Activated CD4-positive, alpha-beta memory T cell treated with anti-CD3 and anti-CD28 coated beads for 36 hours (primary cell): Measurements from ENCODE around the gene CSTF1. TPM values are rescaled to one million over a fixed set of nuclear protein-coding genes. Genes with fewer than 3 reads are reported as not detected.
A peak's percentile ranks its signal among the peaks of the same experiment; 100 is the strongest.

Experiments
- CTCF ChIA-PET: fragments of 350-600 bp; sonication (Branson Sonifier 250); formaldehyde crosslinking; loops from one replicate; lab custom pipeline; 2021; ENCODE audit warnings: antibody characterized with exemption, inconsistent platforms; lab: Charles Lee
- POLR2A ChIA-PET: fragments of 350-600 bp; sonication (Branson Sonifier 250); formaldehyde crosslinking; loops from one replicate; lab custom pipeline; 2021; ENCODE audit warnings: antibody characterized with exemption; lab: Charles Lee
- DNase-seq: peaks from one replicate; pipeline ENCODE4 v3.0.0-alpha.2; 2020
- H3K27ac Mint-ChIP-seq: one replicate; pipeline ENCODE4 v1.8.0; 2021; ENCODE audit warnings: mixed read lengths
- H3K27me3 Mint-ChIP-seq: one replicate; pipeline ENCODE4 v1.8.0; 2021; ENCODE audit warnings: mixed read lengths
- H3K36me3 Mint-ChIP-seq: one replicate; pipeline ENCODE4 v1.8.0; 2021; ENCODE audit warnings: mixed read lengths
- H3K4me1 Mint-ChIP-seq: one replicate; pipeline ENCODE4 v1.8.0; 2021; ENCODE audit warnings: low read depth, mixed read lengths
- H3K4me3 Mint-ChIP-seq: one replicate; pipeline ENCODE4 v1.8.0; 2021; ENCODE audit warnings: mild to moderate bottlenecking, mixed read lengths
- H3K9me3 Mint-ChIP-seq: one replicate; pipeline ENCODE4 v1.8.0; 2021; ENCODE audit warnings: mixed read lengths
- intact Hi-C: fragments of 100-400 bp; cut with micrococcal nuclease; formaldehyde crosslinking; loops from one replicate; pipeline ENCODE4 v1.15.1; 2023
- total RNA-seq, 2 experiments: library from RNA; stranded (reverse); gene quantifications; one replicate each; pipeline ENCODE4 v1.2.3, GENCODE V29; 2021

CSTF1 gene
- total RNA-seq: 10 to 100 TPM; 53.9 to 56.6 TPM

GRCh38 chr20:56392132-56392880 lies at the start of gene CSTF1, which contains the start of gene AURKA:
Gene CSTF1, plus strand, starts transcription at chr20:56392645. Its CDS starts 2,908 bp downstream, at chr20:56395553.
Gene AURKA, minus strand, starts transcription at chr20:56392215. Its CDS starts 4,018 bp downstream, at chr20:56388197.
- H3K4me1 Mint-ChIP-seq: peaks cover 36% of the 10 kb centered on the region
- intact Hi-C loops: loop anchor here (1.0 to 2.0 kb wide), 7 partner anchors 8 to 958 kb away; partner anchors contain the start of genes CASS4, FAM210B, RAE1 and RTF2
- no peaks in the 10 kb centered on the region for H3K27me3 Mint-ChIP-seq
- H3K9me3 Mint-ChIP-seq: no peaks in the 10 kb centered on the region
- ChIA-PET POLR2A (interaction anchor here (0.8 to 2.5 kb wide), 9 partner anchors 14 to 998 kb away, joined by 3 to 27 read pairs (median 5); partner anchors contain the start of genes CASS4, FAM210B and RTF2), CTCF (interaction anchor here (0.6 to 3.2 kb wide), 9 partner anchors 10 to 122 kb away, joined by 3 to 9 read pairs (median 4); partner anchors contain the start of genes CASS4 and FAM210B)
- H3K36me3 Mint-ChIP-seq: peaks cover 61% of the 10 kb centered on the region
- no peak within 1 kb of the TSS for H3K4me3 Mint-ChIP-seq
- DNase-seq: peak; percentile 100
- H3K27ac Mint-ChIP-seq: no peak within 1 kb of the TSS

GRCh38 chr20:56342783-56343182 lies 49.7 kb upstream of the CSTF1 start:
- Mint-ChIP-seq H3K4me1 (peaks cover 8% of the 10 kb centered on the region), H3K27me3 (peaks cover 51% of the 10 kb centered on the region), H3K36me3 (no peaks in the 10 kb centered on the region), H3K4me3 (no peak overlapping the region), H3K9me3 (no peaks in the 10 kb centered on the region), H3K27ac (no peak overlapping the region)
- ChIA-PET CTCF (interaction anchor here (0.9 to 3.0 kb wide), 2 partner anchors 17 to 95 kb away, joined by 3 to 26 read pairs; partner anchors contain the start of gene MC3R), POLR2A (no interaction called here)
- intact Hi-C loops: loop anchor here (10.0 kb wide), 1 partner anchor 1678 kb away; no protein-coding TSS in a partner anchor
- no peak for DNase-seq

DNA sequence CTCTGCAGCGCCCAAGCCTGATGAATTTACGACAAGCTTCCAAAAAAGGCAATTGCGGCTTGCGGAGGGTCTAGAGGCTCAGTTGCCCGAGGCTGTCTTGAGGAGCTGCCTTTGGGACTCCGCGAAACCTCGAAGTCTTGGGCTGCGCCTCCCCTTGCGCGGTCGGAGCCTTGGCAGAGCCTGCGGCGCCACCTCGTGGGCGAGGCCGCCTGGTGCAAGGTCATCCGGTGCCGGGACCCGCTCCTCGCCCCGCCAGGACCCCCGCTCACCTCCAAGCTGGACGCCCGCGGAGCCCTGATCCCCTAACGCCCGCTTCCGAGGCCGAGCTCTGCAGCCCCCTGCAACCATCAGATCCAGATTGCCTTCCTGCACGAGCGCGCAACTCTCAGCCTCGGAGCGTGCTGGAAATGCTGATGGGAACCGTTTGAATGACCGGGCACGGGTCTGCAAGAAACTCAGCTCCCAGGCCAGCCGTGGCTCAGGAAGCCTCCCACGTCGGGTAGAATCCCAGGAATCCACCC lies 48.5 kb upstream of the CSTF1 start:
- Mint-ChIP-seq H3K36me3 (no peaks in the 10 kb centered on the region), H3K27ac (no peak overlapping the region), H3K27me3 (peaks cover 48% of the 10 kb centered on the region), H3K4me1 (peaks cover 8% of the 10 kb centered on the region), H3K9me3 (no peaks in the 10 kb centered on the region), H3K4me3 (no peak overlapping the region)
- POLR2A ChIA-PET: no interaction called here
- CTCF ChIA-PET: interaction anchor here (0.6 to 3.0 kb wide), 10 partner anchors 9 to 156 kb away, joined by 3 to 26 read pairs (median 4); partner anchors contain the start of genes FAM210B and MC3R
- peak; percentile 63 for DNase-seq
- intact Hi-C loops: loop anchor here (1.0 to 10.0 kb wide), 2 partner anchors 96 to 1679 kb away; partner anchors contain the start of gene MC3R

GRCh38 chr20:56345911-56346310 lies 46.5 kb upstream of the CSTF1 start:
- no peaks in the 10 kb centered on the region for H3K36me3 Mint-ChIP-seq
- intact Hi-C loops: loop anchor here (10.0 kb wide), 1 partner anchor 1681 kb away; no protein-coding TSS in a partner anchor
- H3K27ac Mint-ChIP-seq: no peak overlapping the region
- peaks cover 43% of the 10 kb centered on the region for H3K27me3 Mint-ChIP-seq
- H3K9me3 Mint-ChIP-seq: no peaks in the 10 kb centered on the region
- peaks cover 8% of the 10 kb centered on the region for H3K4me1 Mint-ChIP-seq
- no peak overlapping the region for H3K4me3 Mint-ChIP-seq
- ChIA-PET POLR2A (no interaction called here), CTCF (interaction anchor here (1.2 kb wide), 2 partner anchors 68 to 98 kb away, joined by 3 read pairs; partner anchors contain the start of gene MC3R)
- no peak for DNase-seq

- Mint-ChIP-seq H3K9me3 (no peaks in the 10 kb centered on the region), H3K4me3 (no peak overlapping the region), H3K27me3 (peaks cover 39% of the 10 kb centered on the region), H3K27ac (no peak overlapping the region), H3K36me3 (no peaks in the 10 kb centered on the region), H3K4me1 (peaks cover 8% of the 10 kb centered on the region)
- ChIA-PET POLR2A (no interaction called here), CTCF (no interaction called here)
- no peak for DNase-seq
- intact Hi-C loops: loop anchor here (10.0 kb wide), 1 partner anchor 1683 kb away; no protein-coding TSS in a partner anchor
These were observed 44.7 kb upstream of the CSTF1 start for GRCh38 chr20:56347628-56348304.

DNA sequence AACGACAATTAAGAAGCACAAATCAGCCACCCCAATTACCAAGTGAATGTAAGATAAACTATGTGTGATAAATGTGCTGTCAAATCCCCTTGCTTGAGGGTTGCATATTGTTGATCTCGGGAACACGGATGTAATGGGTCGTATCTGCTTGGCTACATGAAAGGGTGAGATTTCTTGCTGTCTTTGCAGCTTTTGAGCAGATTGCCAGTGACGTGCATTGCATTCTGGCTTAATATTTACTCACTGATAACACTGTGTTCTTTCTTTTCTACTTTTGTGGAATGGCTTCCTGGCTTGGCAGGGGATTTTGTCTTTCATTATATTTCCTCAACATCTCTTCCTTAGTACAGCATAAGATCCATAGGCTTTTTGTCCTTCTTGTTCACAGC lies 44.1 kb upstream of the CSTF1 start:
- intact Hi-C loops: loop anchor here (10.0 kb wide), 1 partner anchor 1683 kb away; no protein-coding TSS in a partner anchor
- H3K4me3 Mint-ChIP-seq: no peak overlapping the region
- no peak for DNase-seq
- H3K4me1 Mint-ChIP-seq: peaks cover 8% of the 10 kb centered on the region
- no peak overlapping the region for H3K27ac Mint-ChIP-seq
- H3K27me3 Mint-ChIP-seq: peaks cover 34% of the 10 kb centered on the region
- ChIA-PET POLR2A (no interaction called here), CTCF (no interaction called here)
- H3K36me3 Mint-ChIP-seq: no peaks in the 10 kb centered on the region
- H3K9me3 Mint-ChIP-seq: no peaks in the 10 kb centered on the region

DNA sequence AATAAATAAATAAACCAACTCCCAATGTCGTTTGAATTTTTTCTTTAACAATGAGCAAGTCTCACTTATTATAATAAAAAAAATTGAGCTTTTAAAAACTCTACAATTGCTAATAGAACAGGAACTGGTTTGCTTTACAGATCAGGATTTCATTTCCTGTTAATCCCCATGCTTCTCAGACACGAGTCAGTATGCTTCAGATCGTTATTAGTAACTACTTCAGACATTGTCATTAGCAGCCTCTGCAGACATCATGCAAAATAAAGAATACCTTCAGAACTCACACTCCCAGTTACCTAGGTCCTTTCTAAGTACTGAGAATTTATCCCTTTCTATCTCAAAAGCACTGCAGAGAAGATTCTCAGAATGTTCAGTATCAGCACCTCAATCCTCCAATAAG lies 43.7 kb upstream of the CSTF1 start:
- no peak overlapping the region for H3K4me3 Mint-ChIP-seq
- no peaks in the 10 kb centered on the region for H3K36me3 Mint-ChIP-seq
- H3K27ac Mint-ChIP-seq: no peak overlapping the region
- no peaks in the 10 kb centered on the region for H3K9me3 Mint-ChIP-seq
- POLR2A ChIA-PET: no interaction called here
- H3K27me3 Mint-ChIP-seq: peaks cover 33% of the 10 kb centered on the region
- intact Hi-C loops: loop anchor here (10.0 kb wide), 1 partner anchor 1684 kb away; no protein-coding TSS in a partner anchor
- CTCF ChIA-PET: no interaction called here
- peaks cover 5% of the 10 kb centered on the region for H3K4me1 Mint-ChIP-seq
- DNase-seq: no peak

DNA sequence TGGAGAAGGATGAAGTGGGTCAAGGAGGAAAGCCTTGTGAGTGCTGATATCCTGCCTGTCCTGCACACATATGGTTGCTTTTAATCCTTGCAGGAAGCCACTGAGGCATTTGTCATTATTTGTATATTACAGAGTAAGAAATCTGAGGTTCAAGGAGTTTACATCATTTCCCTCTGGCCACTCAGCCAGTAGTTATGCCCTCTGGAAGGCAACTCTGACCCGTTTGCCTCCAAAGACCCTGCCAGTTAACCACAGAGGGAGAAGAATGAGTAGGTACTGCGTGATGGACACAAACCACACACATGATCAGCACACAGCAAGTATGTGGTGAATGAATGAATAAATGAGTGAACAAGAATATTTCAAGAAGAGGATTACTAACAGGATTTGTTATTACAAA lies 41.6 kb upstream of the CSTF1 start:
- Mint-ChIP-seq H3K4me3 (no peak overlapping the region), H3K4me1 (no peaks in the 10 kb centered on the region), H3K9me3 (no peaks in the 10 kb centered on the region), H3K27ac (no peak overlapping the region), H3K27me3 (peaks cover 17% of the 10 kb centered on the region), H3K36me3 (no peaks in the 10 kb centered on the region)
- CTCF ChIA-PET: interaction anchor here (0.8 kb wide), 1 partner anchor 16 kb away, joined by 3 read pairs; no protein-coding TSS in a partner anchor
- intact Hi-C loops: no loop called here
- no peak for DNase-seq
- POLR2A ChIA-PET: no interaction called here

DNA sequence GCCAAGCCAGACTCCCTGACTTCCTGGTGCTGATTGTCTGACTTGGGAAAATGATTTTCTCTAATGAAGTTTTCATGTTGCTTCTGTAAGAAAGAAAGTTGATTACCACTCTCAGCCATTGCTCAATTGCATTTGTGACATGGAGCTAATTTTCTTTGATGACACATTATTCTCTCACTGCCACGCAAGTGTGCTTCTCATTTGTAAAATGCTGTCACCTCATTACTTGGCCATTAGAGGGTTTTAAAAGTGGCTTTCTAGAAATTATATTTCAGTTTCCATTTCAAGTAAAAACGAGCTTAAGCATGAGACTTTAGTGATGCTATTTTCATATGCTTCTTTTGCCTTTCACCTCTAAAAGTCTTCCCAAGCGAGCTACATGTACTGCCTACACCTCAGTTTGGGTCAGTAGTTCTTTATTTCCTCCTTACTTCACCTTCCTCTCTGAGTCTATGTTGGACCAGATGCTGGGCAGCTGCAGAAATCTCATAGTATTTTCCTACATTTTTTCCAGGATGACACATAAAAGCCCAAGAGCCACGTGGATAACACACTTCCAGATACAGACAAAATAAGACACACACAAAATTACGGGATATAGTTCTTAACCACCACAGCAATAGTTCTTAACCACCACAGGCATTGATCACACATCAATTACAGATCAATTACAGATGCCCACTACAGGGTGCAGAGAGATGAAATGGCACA lies 39.9 kb upstream of the CSTF1 start:
- ChIA-PET POLR2A (no interaction called here), CTCF (interaction anchor here (1.2 to 1.4 kb wide), 2 partner anchors 9 to 199 kb away, joined by 3 to 8 read pairs; no protein-coding TSS in a partner anchor)
- no peak overlapping the region for H3K4me3 Mint-ChIP-seq
- no peak overlapping the region for H3K27ac Mint-ChIP-seq
- H3K27me3 Mint-ChIP-seq: peaks cover 15% of the 10 kb centered on the region
- no peaks in the 10 kb centered on the region for H3K9me3 Mint-ChIP-seq
- no peaks in the 10 kb centered on the region for H3K36me3 Mint-ChIP-seq
- intact Hi-C loops: no loop called here
- no peaks in the 10 kb centered on the region for H3K4me1 Mint-ChIP-seq
- no peak for DNase-seq

GRCh38 chr20:56353356-56353755 lies 39.1 kb upstream of the CSTF1 start:
- Mint-ChIP-seq H3K4me3 (no peak overlapping the region), H3K27me3 (peaks cover 10% of the 10 kb centered on the region), H3K27ac (no peak overlapping the region), H3K36me3 (no peaks in the 10 kb centered on the region), H3K4me1 (peaks cover 3% of the 10 kb centered on the region), H3K9me3 (no peaks in the 10 kb centered on the region)
- no peak for DNase-seq
- ChIA-PET CTCF (interaction anchor here (1.2 to 1.4 kb wide), 3 partner anchors 9 to 199 kb away, joined by 3 to 8 read pairs (median 4); no protein-coding TSS in a partner anchor), POLR2A (no interaction called here)
- intact Hi-C loops: no loop called here

DNA sequence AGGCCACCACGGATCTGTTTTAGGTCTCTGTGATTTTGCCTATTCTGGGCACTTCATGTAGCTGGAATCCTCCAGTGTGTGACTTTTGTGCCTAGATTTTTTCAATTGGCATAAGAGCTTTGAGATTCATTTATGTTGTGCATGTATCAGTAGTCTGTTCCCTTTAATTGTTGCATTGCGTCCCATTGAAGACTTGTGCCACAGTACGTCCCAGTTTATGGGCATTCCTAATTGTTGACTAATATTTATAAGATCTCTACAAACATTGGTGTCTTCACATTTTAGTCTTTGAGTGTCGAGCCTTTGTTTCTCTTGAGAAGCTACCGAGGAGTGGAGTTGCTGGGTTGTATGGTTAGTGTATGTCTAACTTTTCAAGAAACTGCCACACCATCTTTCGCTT lies 34.4 kb upstream of the CSTF1 start:
- peaks cover 14% of the 10 kb centered on the region for H3K4me1 Mint-ChIP-seq
- H3K4me3 Mint-ChIP-seq: peak overlapping the region; percentile 62
- no peak overlapping the region for H3K27ac Mint-ChIP-seq
- ChIA-PET POLR2A (no interaction called here), CTCF (interaction anchor here (0.6 to 1.8 kb wide), 3 partner anchors 39 to 192 kb away, joined by 3 to 5 read pairs (median 4); no protein-coding TSS in a partner anchor)
- peaks cover 2% of the 10 kb centered on the region for H3K27me3 Mint-ChIP-seq
- no peak for DNase-seq
- intact Hi-C loops: loop anchor here (1.0 kb wide), 2 partner anchors 34 to 110 kb away; partner anchors contain the start of genes AURKA, CSTF1 and RTF2
- no peaks in the 10 kb centered on the region for H3K9me3 Mint-ChIP-seq
- H3K36me3 Mint-ChIP-seq: peaks cover 4% of the 10 kb centered on the region
